Measurements from ENCODE around the gene ADAMTS17.

GRCh38 chr15:100007609-100008008 is 334.2 kb downstream of the ADAMTS17 start:
- no peak for TF ChIP-seq POLR2A (IDR thresholded peaks at IDR 0.05; ENCODE audit: low read length)
- TF ChIP-seq GATA1 (IDR thresholded peaks at IDR 0.05; ENCODE audit: low read depth, low read length), result no peak
